Common myeloid progenitor, CD34-positive (primary cell): ENCODE measurements around the gene GTPBP10.
"Not testable (repeated sequence)": the region's sequence is repeated elsewhere in the genome, so short reads cannot be mapped to it uniquely, and the experiment has no call there.

ENCODE experiments used
- CTCF ChIA-PET: fragments of 350-600 bp; sonication (Branson Sonifier 250); formaldehyde crosslinking; loops from one replicate; lab custom pipeline; 2021; ENCODE audit warnings: antibody characterized with exemption; lab: Charles Lee
- POLR2A ChIA-PET: fragments of 350-600 bp; sonication (Branson Sonifier 250); formaldehyde crosslinking; loops from one replicate; lab custom pipeline; 2021; ENCODE audit warnings: antibody characterized with exemption; lab: Charles Lee
- DNase-seq, 3 donors: peaks; one replicate each; pipeline versions ENCODE4 v3.0.0 to v3.0.0-alpha.2; 2013
- H3K27ac ChIP-seq, 2 experiments: 1 replicate in 1 of 2; 2 replicates in 1 of 2; pipeline ENCODE4 v1.7.0; 2013; ENCODE audit warnings: inconsistent platforms in 2 of 2, low read length in 2 of 2, mild to moderate bottlenecking in 2 of 2, low read depth in 1 of 2, moderate library complexity in 1 of 2; ENCODE audit not compliant: severe bottlenecking in 2 of 2, insufficient read depth in 1 of 2, poor library complexity in 1 of 2
- H3K27me3 ChIP-seq, 5 experiments: replicated peaks in 2 of 5; 1 replicate in 3 of 5; 2 replicates in 2 of 5; pipeline versions ENCODE4 v1.6.1 to v1.7.0; 2013; ENCODE audit warnings: low read length in 4 of 5, mild to moderate bottlenecking in 2 of 5, moderate library complexity in 2 of 5, inconsistent platforms in 1 of 5; ENCODE audit not compliant: insufficient read depth in 5 of 5, control insufficient read depth in 4 of 5
- H3K36me3 ChIP-seq, 4 experiments: 1 replicate in 2 of 4; 2 replicates in 2 of 4; pipeline versions ENCODE4 v1.6.1 to v1.7.0; 2013; ENCODE audit warnings: low read length in 3 of 4, control low read depth in 1 of 4, mild to moderate bottlenecking in 1 of 4; ENCODE audit not compliant: control insufficient read depth in 4 of 4, insufficient read depth in 4 of 4
- H3K4me1 ChIP-seq, 4 experiments: 1 replicate in 3 of 4; 2 replicates in 1 of 4; pipeline versions ENCODE4 v1.6.1 to v1.7.1; 2013; ENCODE audit warnings: low read length in 3 of 4, mild to moderate bottlenecking in 3 of 4, control low read depth in 1 of 4, inconsistent platforms in 1 of 4, moderate library complexity in 1 of 4; ENCODE audit not compliant: control insufficient read depth in 4 of 4, insufficient read depth in 4 of 4; ENCODE audit errors: control extremely low read depth in 1 of 4
- H3K4me3 ChIP-seq, 7 experiments: 1 replicate in 4 of 7; 2 replicates in 3 of 7; pipeline versions ENCODE4 v1.5.1 to v1.7.0; 2013; ENCODE audit warnings: mild to moderate bottlenecking in 7 of 7, low read length in 6 of 7, moderate library complexity in 6 of 7, inconsistent platforms in 2 of 7, low read depth in 2 of 7, control low read depth in 1 of 7; ENCODE audit not compliant: insufficient read depth in 4 of 7, control insufficient read depth in 1 of 7; ENCODE audit errors: extremely low read depth in 1 of 7
- H3K9me3 ChIP-seq, 5 experiments: 1 replicate in 4 of 5; 2 replicates in 1 of 5; pipeline versions ENCODE4 v1.6.1 to v1.7.1; 2013; ENCODE audit warnings: low read length in 4 of 5, mild to moderate bottlenecking in 2 of 5, inconsistent platforms in 1 of 5, low read depth in 1 of 5, moderate library complexity in 1 of 5; ENCODE audit not compliant: control insufficient read depth in 4 of 5, insufficient read depth in 2 of 5; ENCODE audit errors: control extremely low read depth in 1 of 5
- WGBS: methylation state at CpG from one replicate; pipeline ENCODE4 v1.1.5; 2013; ENCODE audit not compliant: insufficient coverage; 5-methylcytosine and 5-hydroxymethylcytosine counted together

The GTPBP10 gene

GRCh38 chr7:90349305-90349704 is 2.8 kb downstream of the GTPBP10 start:
- no peak overlapping the region for H3K27ac ChIP-seq
- ChIA-PET CTCF (no interaction called here), POLR2A (no interaction called here)
- 100% methylated on average over 3 of the region's 4 CpGs for WGBS
- H3K27me3 ChIP-seq = no peaks in the 10 kb centered on the region
- H3K4me1 ChIP-seq = peaks cover 0 to 14% (median 10%) of the 10 kb centered on the region in 4 experiments
- peaks cover 3 to 11% (median 4%) of the 10 kb centered on the region in 4 experiments for H3K36me3 ChIP-seq
- no peak overlapping the region for H3K4me3 ChIP-seq
- DNase-seq = no peak
- H3K9me3 ChIP-seq = peaks cover 0 to 4% (median 0%) of the 10 kb centered on the region in 5 experiments

GRCh38 chr7:90350032-90350431 is 3.5 kb downstream of the GTPBP10 start:
- H3K27me3 ChIP-seq, DNase-seq, POLR2A ChIA-PET, H3K9me3 ChIP-seq, H3K27ac ChIP-seq, CTCF ChIA-PET, H3K4me3 ChIP-seq: not testable (repeated sequence)
- H3K36me3 ChIP-seq = peaks cover 3 to 14% (median 4%) of the 10 kb centered on the region in 4 experiments
- no CpG with 5 or more reads among the region's 3 CpGs for WGBS
- H3K4me1 ChIP-seq = peaks cover 0 to 14% (median 10%) of the 10 kb centered on the region in 4 experiments

GRCh38 chr7:90351987-90352386 is 5.5 kb downstream of the GTPBP10 start:
- Histone ChIP-seq H3K36me3 (peaks cover 5 to 29% (median 15%) of the 10 kb centered on the region in 4 experiments), H3K4me3 (no peak overlapping the region), H3K27ac (no peak overlapping the region), H3K4me1 (peaks cover 0 to 9% (median 7%) of the 10 kb centered on the region in 4 experiments), H3K9me3 (no peaks in the 10 kb centered on the region), H3K27me3 (no peaks in the 10 kb centered on the region)
- ChIA-PET CTCF (no interaction called here), POLR2A (no interaction called here)
- no peak for DNase-seq

DNA sequence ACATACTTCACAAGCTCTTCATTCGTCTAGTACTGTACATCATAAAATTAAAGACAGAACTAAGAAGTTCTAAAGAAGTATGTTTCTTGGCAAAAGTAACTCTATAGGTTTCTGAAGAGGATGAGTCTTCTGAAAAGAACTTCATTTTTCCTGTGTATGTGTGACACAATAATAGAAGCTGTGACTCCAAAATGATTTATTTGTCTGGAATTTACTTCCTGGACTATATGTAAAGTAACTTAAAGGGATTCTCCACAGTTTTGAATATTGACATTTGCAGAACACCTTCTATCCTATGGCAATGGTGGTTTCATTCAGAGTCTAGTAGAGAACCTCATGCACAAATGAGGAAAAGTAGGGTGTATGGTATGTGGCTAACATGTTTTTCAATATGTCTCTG is 36.9 kb downstream of the GTPBP10 start:
- Histone ChIP-seq H3K4me1 (no peaks in the 10 kb centered on the region), H3K27me3 (no peaks in the 10 kb centered on the region), H3K27ac (no peak overlapping the region), H3K4me3 (no peak overlapping the region), H3K36me3 (peaks cover 20 to 61% (median 40%) of the 10 kb centered on the region in 4 experiments), H3K9me3 (peaks cover 0 to 8% (median 7%) of the 10 kb centered on the region in 5 experiments)
- POLR2A ChIA-PET = no interaction called here
- CTCF ChIA-PET = interaction anchor here (0.9 kb wide), 1 partner anchor 23 kb away, joined by 3 read pairs; no protein-coding TSS in a partner anchor
- WGBS = no CpG with 5 or more reads among the region's 1 CpG
- no peak for DNase-seq

DNA sequence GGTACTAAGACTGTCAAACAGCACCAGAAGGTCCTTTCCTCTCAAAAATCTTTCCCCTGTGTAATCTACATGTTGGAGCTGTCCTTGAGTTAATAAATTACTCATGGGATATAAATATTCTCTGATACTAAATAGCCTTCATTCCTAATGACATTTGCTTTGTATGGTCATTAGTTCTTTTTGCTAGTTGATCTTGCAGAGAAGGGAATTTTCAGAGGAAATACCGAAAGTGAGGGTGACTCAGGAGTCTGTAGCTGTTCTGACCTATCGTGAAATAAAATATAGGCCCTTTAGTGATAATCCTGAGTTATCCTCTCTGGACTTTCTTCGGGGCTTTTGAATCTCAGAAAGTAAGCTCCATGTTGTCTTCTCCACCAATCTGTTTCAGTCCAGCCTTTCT is 37.3 kb downstream of the GTPBP10 start:
- POLR2A ChIA-PET = no interaction called here
- 100% methylated on average over 2 of the region's 3 CpGs for WGBS
- CTCF ChIA-PET = interaction anchor here (0.9 kb wide), 1 partner anchor 22 kb away, joined by 3 read pairs; no protein-coding TSS in a partner anchor
- Histone ChIP-seq H3K27me3 (no peaks in the 10 kb centered on the region), H3K4me1 (no peaks in the 10 kb centered on the region), H3K27ac (no peak overlapping the region), H3K9me3 (peaks cover 0 to 8% (median 7%) of the 10 kb centered on the region in 5 experiments), H3K36me3 (peaks cover 20 to 57% (median 37%) of the 10 kb centered on the region in 4 experiments), H3K4me3 (no peak overlapping the region)
- DNase-seq = no peak

DNA sequence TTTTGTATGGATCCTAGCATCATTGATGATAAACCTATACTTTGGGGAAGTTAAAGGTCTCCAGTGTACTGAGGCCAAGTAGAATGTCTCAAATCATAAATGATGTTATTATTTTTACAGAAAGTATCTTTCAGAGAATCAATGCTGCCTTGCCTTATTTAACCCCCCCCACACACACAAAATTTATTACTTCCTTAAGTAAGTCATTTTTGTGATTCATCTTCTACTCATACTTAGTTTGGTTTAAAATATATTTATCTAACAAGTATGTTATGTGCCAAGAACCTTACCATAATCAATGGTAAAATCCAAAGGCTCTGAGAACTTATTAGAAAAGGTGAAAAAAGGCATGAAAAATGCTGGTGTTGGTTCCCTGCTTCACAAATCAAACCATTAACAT is 37.9 kb downstream of the GTPBP10 start:
- no peak for DNase-seq
- ChIA-PET POLR2A (no interaction called here), CTCF (no interaction called here)
- H3K4me1 ChIP-seq = no peaks in the 10 kb centered on the region
- peaks cover 0 to 8% (median 5%) of the 10 kb centered on the region in 5 experiments for H3K9me3 ChIP-seq
- no peak overlapping the region for H3K27ac ChIP-seq
- H3K36me3 ChIP-seq = peaks cover 15 to 52% (median 32%) of the 10 kb centered on the region in 4 experiments
- no peaks in the 10 kb centered on the region for H3K27me3 ChIP-seq
- H3K4me3 ChIP-seq = no peak overlapping the region

- no peaks in the 10 kb centered on the region for H3K4me1 ChIP-seq
- no peaks in the 10 kb centered on the region for H3K9me3 ChIP-seq
- H3K27me3 ChIP-seq = no peaks in the 10 kb centered on the region
- no peak for DNase-seq
- H3K4me3 ChIP-seq = no peak overlapping the region
- CTCF ChIA-PET = interaction anchor here (0.6 kb wide), 1 partner anchor 11 kb away, joined by 3 read pairs; no protein-coding TSS in a partner anchor
- peaks cover 4 to 31% (median 13%) of the 10 kb centered on the region in 4 experiments for H3K36me3 ChIP-seq
- POLR2A ChIA-PET = no interaction called here
- WGBS = 100% methylated on average over 1 of the region's 2 CpGs
- H3K27ac ChIP-seq = no peak overlapping the region
Measured at GRCh38 chr7:90387470-90388240, 41.1 kb downstream of the GTPBP10 start.
